WTC11 (cell line): ENCODE data around the gene FRMD4A.

Experiments used
- ATF3 ChIP-seq: sonication (generic); formaldehyde crosslinking; conservative IDR thresholded peaks from 2 replicates; pipeline ENCODE4 v1.8.1; 2022; ENCODE audit warnings: mild to moderate bottlenecking, missing genetic modification reagents
- CREM ChIP-seq: sonication (generic); formaldehyde crosslinking; IDR thresholded peaks from 2 replicates; pipeline ENCODE4 v1.8.1; 2022; ENCODE audit warnings: mild to moderate bottlenecking, missing genetic modification reagents, moderate library complexity
- CTCF ChIP-seq: fragments of 200-600 bp; IDR thresholded peaks from 2 replicates; pipeline ENCODE4 v1.8.0; 2022; ENCODE audit warnings: antibody characterized with exemption
- ELF4 ChIP-seq: sonication (generic); formaldehyde crosslinking; IDR thresholded peaks from 2 replicates; pipeline ENCODE4 v1.8.1; 2022; ENCODE audit warnings: low read depth, mild to moderate bottlenecking, moderate library complexity, missing genetic modification reagents
- HMGA2 ChIP-seq: fragments of 250-450 bp; sonication (Bioruptor Pico); IDR thresholded peaks from 2 replicates; pipeline ENCODE4 v1.4.0; 2021; ENCODE audit warnings: mild to moderate bottlenecking, moderate library complexity
- KAT7 ChIP-seq: sonication (generic); formaldehyde crosslinking; IDR thresholded peaks from 2 replicates; pipeline ENCODE4 v1.8.1; 2023; ENCODE audit warnings: missing genetic modification reagents, mild to moderate bottlenecking, borderline replicate concordance
- SMAD4 ChIP-seq: sonication (generic); formaldehyde crosslinking; IDR thresholded peaks from 2 replicates; pipeline ENCODE4 v1.8.0; 2022; ENCODE audit warnings: mild to moderate bottlenecking, missing genetic modification reagents
- SOX15 ChIP-seq: fragments of 250-450 bp; sonication (Bioruptor Pico); IDR thresholded peaks from 2 replicates; pipeline ENCODE4 v1.9.0; 2021; ENCODE audit warnings: mild to moderate bottlenecking
- TEAD4 ChIP-seq: sonication (generic); formaldehyde crosslinking; IDR thresholded peaks from 2 replicates; pipeline ENCODE4 v1.8.0; 2022; ENCODE audit warnings: mild to moderate bottlenecking, missing genetic modification reagents
- ZNF512 ChIP-seq: sonication (generic); formaldehyde crosslinking; IDR thresholded peaks from 2 replicates; pipeline ENCODE4 v1.8.1; 2022; ENCODE audit warnings: missing genetic modification reagents, borderline replicate concordance

- TF ChIP-seq CREM (CRISPR knock-in tag) (no peak), CTCF (no peak), ELF4 (CRISPR knock-in tag) (no peak), ZNF512 (CRISPR knock-in tag) (no peak), ATF3 (no peak), HMGA2 (no peak), KAT7 (CRISPR knock-in tag) (no peak), TEAD4 (no peak), SMAD4 (CRISPR knock-in tag) (no peak), SOX15 (CRISPR knock-in tag) (no peak)
Observed at GRCh38 chr10:13911821-13912520, 418.8 kb downstream of the FRMD4A start.
